Neutrophil (primary cell): Measurements from ENCODE around the gene MAST4.

Source experiments
- H3K27ac ChIP-seq: fragments of 200-600 bp; sonication (generic); 2 replicates; pipeline ENCODE4 v1.5.1; 2016; ENCODE audit warnings: mild to moderate bottlenecking, moderate library complexity
- H3K27me3 ChIP-seq: fragments of 200-600 bp; sonication (generic); 2 replicates; pipeline ENCODE4 v1.6.0; 2016; ENCODE audit warnings: mild to moderate bottlenecking
- H3K36me3 ChIP-seq: fragments of 200-600 bp; sonication (generic); 2 replicates; pipeline ENCODE4 v1.5.1; 2017
- H3K4me1 ChIP-seq, 2 experiments: fragments of 200-600 bp in 1 of 2; sonication (generic) in 1 of 2; 1 replicate in 1 of 2; 2 replicates in 1 of 2; pipeline versions ENCODE4 v1.5.1 to v1.6.1; 2013 to 2016; ENCODE audit warnings: low read depth in 1 of 2, low read length in 1 of 2, mild to moderate bottlenecking in 1 of 2, moderate library complexity in 1 of 2; ENCODE audit not compliant: control insufficient read depth in 1 of 2, insufficient read depth in 1 of 2
- H3K4me3 ChIP-seq, 2 experiments: fragments of 200-600 bp in 1 of 2; sonication (generic) in 1 of 2; 1 replicate in 1 of 2; 2 replicates in 1 of 2; pipeline ENCODE4 v1.5.1; 2013 to 2016; ENCODE audit warnings: low read depth in 1 of 2, low read length in 1 of 2, mild to moderate bottlenecking in 1 of 2, moderate library complexity in 1 of 2
- H3K9me3 ChIP-seq: fragments of 200-600 bp; sonication (generic); 2 replicates; pipeline ENCODE4 v1.5.1; 2016
- TF ChIP-seq, protein P1 (sequence below): fragments of 200-600 bp; sonication (generic); IDR thresholded peaks from 2 replicates; pipeline ENCODE4 v1.5.1; 2016; ENCODE audit warnings: antibody characterized with exemption

MAST4 gene

DNA sequence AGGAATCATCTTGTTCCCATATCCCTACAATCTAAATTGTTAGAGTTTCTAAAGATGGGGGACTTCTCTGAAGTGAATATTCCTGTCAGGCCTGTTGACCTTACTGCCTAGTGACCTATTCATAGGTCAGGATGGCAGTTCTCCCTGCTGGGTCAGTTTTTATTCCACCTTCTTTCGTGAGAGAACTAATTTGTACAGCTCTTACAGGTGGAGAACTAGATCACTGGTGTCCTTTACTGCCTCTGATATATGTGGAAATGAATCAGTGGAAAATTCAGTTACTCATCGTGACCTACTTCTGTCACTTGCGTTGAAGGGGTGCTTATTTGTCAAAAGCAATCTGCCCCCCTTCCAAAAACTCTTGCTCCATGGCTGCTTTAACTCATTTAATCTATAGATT lies 435.5 kb downstream of the MAST4 start:
- Histone ChIP-seq H3K27ac (no peak overlapping the region), H3K4me1 (peaks cover 0 to 7% of the 10 kb centered on the region in 2 experiments), H3K4me3 (no peak overlapping the region), H3K36me3 (no peaks in the 10 kb centered on the region), H3K27me3 (no peaks in the 10 kb centered on the region), H3K9me3 (no peaks in the 10 kb centered on the region)
- TF ChIP-seq, protein P1, sequence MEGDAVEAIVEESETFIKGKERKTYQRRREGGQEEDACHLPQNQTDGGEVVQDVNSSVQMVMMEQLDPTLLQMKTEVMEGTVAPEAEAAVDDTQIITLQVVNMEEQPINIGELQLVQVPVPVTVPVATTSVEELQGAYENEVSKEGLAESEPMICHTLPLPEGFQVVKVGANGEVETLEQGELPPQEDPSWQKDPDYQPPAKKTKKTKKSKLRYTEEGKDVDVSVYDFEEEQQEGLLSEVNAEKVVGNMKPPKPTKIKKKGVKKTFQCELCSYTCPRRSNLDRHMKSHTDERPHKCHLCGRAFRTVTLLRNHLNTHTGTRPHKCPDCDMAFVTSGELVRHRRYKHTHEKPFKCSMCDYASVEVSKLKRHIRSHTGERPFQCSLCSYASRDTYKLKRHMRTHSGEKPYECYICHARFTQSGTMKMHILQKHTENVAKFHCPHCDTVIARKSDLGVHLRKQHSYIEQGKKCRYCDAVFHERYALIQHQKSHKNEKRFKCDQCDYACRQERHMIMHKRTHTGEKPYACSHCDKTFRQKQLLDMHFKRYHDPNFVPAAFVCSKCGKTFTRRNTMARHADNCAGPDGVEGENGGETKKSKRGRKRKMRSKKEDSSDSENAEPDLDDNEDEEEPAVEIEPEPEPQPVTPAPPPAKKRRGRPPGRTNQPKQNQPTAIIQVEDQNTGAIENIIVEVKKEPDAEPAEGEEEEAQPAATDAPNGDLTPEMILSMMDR: no peak

DNA sequence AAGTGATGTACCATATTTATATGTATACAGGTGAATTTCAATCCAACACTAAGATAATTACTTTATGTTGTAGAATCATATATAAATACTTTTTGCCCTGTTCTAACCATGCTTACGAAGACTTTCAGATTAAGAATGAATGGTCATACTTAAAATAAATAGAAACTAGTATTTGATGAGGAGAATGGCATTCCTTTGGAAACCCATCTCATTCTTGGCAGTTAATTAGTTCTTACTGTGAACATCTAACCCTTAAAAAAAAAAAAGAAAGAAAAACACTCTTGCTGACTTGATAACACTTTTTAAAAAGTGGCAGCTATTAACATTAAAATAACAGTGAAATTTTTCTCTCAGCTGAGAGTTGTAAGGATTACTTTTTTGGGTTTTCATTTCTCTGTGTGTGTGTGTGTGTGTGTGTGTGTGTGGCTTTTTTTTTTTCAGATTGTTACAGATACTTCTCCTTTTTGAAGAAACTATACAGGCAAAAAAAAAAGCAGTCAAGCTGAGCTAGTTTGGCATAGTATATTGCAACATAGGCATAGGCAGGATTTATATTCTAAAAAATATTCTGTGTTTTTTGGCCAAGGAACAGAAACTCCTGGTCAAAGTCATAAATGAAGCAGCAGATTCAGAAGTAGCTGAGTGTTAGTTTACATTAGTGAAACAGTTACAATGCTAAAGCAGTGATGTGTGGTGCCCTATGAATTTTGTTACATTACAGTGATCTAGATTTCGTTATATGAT lies 436.9 kb downstream of the MAST4 start:
- peaks cover 0 to 7% of the 10 kb centered on the region in 2 experiments for H3K4me1 ChIP-seq

DNA sequence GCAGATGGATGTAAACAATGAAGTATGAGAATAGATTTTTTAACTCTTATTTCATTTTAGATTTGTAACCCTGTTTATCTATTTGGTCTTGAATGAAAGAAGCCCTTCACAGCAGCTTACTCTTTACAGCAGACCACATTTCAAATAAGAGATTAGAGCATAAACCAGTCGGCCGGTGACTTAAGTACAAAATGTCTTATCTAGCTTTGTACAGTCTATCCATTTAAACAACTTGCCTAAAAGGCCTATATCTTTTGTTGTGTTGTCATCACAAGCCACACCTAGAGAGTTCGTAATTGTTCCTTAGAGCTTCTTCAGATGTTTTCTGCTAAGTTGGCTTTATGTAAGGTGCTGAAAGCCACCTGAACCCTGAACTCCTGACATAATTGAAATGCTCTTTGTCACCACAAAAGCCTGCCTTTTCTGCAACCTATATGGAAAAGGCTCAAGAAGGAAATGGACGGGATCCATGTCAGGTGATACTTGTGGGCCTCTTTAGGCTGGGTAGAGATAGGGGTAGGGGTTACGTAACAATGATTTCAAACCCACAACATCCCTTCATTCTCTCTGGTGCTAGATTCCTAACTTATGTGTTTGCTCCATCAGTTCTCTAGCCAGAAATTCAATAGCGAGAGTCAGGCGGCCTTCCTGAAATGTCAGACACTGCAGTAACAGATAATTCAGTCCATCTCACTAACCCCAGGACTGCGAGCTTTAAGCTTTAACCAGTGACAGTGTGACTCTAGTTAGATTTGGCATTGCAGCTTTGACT lies 437.9 kb downstream of the MAST4 start:
- no peaks in the 10 kb centered on the region for H3K27me3 ChIP-seq
- TF ChIP-seq, protein P1: no peak
- peak overlapping the region; percentile 19 for H3K27ac ChIP-seq

More for the DNA sequence above, 436.9 kb downstream of the MAST4 start:
- Histone ChIP-seq H3K9me3 (no peaks in the 10 kb centered on the region), H3K4me3 (no peak overlapping the region), H3K36me3 (no peaks in the 10 kb centered on the region), H3K27ac (no peak overlapping the region), H3K27me3 (no peaks in the 10 kb centered on the region)
- TF ChIP-seq, protein P1: no peak

DNA sequence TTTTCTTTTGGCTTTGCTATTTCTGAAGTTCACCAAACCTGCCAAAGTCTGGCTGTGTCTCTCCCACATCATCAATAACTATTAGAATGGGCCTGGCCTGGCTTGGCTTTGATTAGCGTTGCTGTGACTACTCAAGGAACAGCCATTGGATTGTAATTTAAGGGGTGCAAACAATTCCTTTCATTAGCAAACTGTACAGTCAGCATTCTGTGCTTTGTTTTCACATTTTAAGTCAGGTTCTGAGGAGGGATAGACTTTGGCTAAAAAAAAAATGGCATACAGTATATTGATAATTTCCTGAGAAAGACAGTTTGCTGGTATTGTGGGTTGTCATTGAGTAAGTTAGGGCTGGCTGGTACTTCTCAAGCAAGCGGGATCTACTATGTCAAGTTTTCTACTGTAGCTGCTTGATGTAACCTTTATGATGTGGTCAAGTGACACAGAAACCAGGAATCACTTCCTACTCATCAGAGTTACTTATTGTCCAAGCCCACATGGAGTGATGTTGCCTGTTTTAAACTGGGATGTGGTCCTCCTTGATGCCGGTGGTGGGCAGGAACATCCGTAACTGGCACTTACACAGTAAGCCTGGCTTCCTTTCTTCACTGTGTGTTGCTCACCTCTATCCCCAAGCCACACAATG lies 439.0 kb downstream of the MAST4 start:
- H3K27ac ChIP-seq: no peak overlapping the region
- H3K4me1 ChIP-seq: peaks cover 0 to 7% of the 10 kb centered on the region in 2 experiments
- H3K4me3 ChIP-seq: no peak overlapping the region
- no peaks in the 10 kb centered on the region for H3K9me3 ChIP-seq
- H3K36me3 ChIP-seq: no peaks in the 10 kb centered on the region
- TF ChIP-seq, protein P1: no peak
- H3K27me3 ChIP-seq: no peaks in the 10 kb centered on the region

More for the DNA sequence above, 437.9 kb downstream of the MAST4 start:
- no peaks in the 10 kb centered on the region for H3K9me3 ChIP-seq
- peaks cover 0 to 7% of the 10 kb centered on the region in 2 experiments for H3K4me1 ChIP-seq
- no peak overlapping the region for H3K4me3 ChIP-seq
- no peaks in the 10 kb centered on the region for H3K36me3 ChIP-seq

DNA sequence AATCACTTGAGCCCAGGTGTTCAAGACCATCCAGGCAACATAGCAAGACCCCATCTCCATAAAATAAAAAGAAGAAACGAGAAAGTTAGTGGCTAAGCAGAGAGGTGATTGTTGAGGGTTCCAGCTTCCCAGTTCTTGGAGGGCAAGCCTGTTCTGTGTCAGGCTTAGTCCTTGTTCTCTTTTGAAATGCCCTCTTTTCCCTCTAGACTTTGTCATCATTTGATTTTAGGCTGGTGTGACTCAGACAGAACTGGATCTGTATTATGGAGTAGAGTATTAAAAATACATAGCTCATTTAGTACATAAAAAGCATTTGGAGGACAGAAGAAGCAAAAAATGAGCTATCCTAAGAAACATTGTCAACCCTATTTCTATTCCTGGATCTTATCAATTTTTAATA lies 441.0 kb downstream of the MAST4 start:
- Histone ChIP-seq H3K4me1 (peaks cover 0 to 9% of the 10 kb centered on the region in 2 experiments), H3K27ac (no peak overlapping the region), H3K36me3 (no peaks in the 10 kb centered on the region), H3K27me3 (no peaks in the 10 kb centered on the region), H3K4me3 (no peak overlapping the region), H3K9me3 (no peaks in the 10 kb centered on the region)
- TF ChIP-seq, protein P1: no peak
